Cardiac fibroblast (primary cell): ENCODE measurements around the gene AGBL3.

Experiments used
- DNase-seq, 2 donors: peaks; one replicate each; pipeline versions ENCODE4 v3.0.0 to v3.0.0-alpha.2; 2010; ENCODE audit warnings: low read depth in 2 of 2
- H3K4me3 ChIP-seq, 2 donors: replicated peaks in 1 of 2; 1 replicate in 1 of 2; 2 replicates in 1 of 2; pipeline ENCODE4 v1.5.1; 2011; ENCODE audit warnings: low read depth in 2 of 2, low read length in 2 of 2, mild to moderate bottlenecking in 2 of 2, moderate library complexity in 1 of 2
- TF ChIP-seq, protein P1 (sequence below): IDR thresholded peaks from one replicate; pipeline ENCODE4 v1.5.1; 2011; ENCODE audit warnings: low read depth, mild to moderate bottlenecking, low read length, inconsistent platforms

AGBL3 gene

DNA sequence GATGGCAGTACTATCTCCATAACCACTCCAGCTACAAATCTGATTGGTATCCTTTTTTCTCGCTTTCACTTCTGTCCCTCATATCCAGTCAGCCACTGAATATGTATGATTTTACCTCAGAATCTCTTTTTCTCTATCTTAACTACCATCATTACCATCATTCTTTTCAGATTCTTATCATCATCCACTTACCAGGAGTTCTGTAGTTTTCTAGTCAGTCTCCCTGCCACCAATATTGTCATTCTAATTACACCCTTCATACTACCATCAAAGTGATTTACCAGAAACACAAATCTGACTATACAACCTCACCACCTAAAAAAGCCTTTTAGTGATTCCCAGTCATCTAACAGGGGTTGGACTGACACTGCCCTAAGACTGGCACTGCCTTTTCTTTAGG, 96.7 kb downstream of the AGBL3 start:
- no peak overlapping the region for H3K4me3 ChIP-seq
- no peak for DNase-seq
- TF ChIP-seq, protein P1, sequence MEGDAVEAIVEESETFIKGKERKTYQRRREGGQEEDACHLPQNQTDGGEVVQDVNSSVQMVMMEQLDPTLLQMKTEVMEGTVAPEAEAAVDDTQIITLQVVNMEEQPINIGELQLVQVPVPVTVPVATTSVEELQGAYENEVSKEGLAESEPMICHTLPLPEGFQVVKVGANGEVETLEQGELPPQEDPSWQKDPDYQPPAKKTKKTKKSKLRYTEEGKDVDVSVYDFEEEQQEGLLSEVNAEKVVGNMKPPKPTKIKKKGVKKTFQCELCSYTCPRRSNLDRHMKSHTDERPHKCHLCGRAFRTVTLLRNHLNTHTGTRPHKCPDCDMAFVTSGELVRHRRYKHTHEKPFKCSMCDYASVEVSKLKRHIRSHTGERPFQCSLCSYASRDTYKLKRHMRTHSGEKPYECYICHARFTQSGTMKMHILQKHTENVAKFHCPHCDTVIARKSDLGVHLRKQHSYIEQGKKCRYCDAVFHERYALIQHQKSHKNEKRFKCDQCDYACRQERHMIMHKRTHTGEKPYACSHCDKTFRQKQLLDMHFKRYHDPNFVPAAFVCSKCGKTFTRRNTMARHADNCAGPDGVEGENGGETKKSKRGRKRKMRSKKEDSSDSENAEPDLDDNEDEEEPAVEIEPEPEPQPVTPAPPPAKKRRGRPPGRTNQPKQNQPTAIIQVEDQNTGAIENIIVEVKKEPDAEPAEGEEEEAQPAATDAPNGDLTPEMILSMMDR: no peak

DNA sequence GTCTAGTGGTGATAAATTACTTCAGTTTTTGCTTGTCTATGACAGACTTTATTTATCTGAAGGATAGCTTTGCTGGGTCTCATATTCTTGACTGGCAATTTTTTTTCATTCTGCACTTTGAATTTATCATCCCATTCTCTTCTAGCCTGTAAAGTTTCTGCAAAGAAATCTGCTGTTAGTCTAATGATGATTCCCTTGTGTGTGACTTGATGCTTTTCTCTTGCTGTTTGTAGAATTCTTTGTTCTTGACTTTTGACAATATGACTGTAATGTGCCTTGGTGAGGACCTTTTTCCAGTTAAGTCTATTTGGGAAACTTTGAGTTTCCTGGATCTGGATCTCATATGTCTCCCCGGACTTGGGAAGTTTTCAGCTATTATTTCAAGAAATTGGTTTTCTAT, 102.3 kb downstream of the AGBL3 start:
- DNase-seq: no peak
- TF ChIP-seq, protein P1: no peak
- H3K4me3 ChIP-seq: no peak overlapping the region

DNA sequence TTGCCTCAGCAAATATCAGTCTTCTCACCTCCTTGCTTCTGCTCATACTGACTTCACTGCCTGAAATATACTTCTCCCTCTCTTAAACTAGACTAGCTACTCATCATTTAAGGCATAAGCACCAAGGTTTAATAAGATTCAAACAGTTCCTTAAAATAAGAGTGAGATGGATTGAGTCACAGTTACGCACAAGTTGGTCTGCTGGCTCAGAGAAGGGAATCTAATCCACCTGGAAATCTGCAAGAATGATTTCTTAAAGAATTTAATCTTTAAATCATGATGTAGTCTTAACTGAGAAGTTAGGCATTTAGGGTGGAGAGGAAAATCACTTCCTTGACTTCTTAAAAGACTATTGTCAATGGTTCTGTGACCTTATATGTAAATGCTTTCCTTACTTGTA, 105.4 kb downstream of the AGBL3 start:
- H3K4me3 ChIP-seq: no peak overlapping the region
- TF ChIP-seq, protein P1: no peak
- DNase-seq: no peak

DNA sequence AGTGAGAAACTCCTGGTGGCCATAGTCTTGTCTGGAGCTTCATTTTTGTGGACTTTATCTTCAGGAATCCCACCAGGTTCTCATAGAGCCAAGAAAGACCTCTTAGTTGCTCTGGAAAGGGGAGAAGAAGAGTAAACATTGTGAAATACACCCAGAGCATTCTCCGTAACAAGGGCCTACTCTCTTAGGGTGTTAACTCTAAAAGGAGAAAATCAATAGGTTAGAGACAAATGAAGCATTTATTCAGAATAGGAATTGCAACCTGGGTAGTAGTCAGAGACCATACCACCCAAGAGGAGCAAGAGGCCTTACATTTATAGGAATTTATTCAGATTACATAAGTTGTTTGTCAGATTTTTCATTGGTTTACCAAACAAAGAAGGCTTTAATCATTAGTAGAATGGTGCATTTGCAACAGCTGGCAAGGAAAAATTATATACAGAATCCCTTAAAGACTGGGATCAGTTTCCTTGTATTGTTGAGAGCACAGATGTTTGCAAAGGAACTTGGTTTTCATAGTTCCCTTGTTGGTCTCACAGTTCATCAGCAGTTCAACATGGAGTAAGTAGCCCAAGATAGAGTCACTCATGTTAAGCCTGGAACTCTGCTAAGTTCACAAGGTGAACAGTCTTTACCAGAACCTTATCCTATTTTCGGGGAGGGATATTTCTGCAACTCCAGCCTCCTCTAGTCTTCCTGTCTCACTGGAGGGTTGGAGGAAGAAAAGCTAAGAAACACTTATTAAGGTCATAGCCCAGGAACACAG, 108.3 kb downstream of the AGBL3 start:
- H3K4me3 ChIP-seq: no peak overlapping the region
- TF ChIP-seq, protein P1: no peak
- no peak for DNase-seq

DNA sequence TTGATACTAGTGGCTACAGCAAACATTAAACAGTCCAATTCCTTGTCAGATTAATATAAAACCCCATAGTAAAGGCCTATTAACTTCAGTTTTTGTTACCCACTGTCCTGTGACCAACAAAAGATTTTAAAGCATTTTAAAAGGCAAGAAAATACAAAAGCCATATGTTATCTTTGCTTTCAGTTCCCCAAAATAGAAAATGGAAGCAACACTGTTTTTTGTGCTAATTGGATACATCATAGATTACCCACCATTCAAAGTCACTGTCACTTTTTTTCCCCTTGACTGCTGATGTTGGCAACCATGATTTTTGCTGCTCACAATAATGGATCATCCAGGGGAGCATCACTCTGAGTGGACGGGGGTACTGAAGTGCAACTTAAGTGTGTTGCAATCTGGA, 109.1 kb downstream of the AGBL3 start:
- no peak for DNase-seq
- TF ChIP-seq, protein P1: no peak
- H3K4me3 ChIP-seq: no peak overlapping the region

DNA sequence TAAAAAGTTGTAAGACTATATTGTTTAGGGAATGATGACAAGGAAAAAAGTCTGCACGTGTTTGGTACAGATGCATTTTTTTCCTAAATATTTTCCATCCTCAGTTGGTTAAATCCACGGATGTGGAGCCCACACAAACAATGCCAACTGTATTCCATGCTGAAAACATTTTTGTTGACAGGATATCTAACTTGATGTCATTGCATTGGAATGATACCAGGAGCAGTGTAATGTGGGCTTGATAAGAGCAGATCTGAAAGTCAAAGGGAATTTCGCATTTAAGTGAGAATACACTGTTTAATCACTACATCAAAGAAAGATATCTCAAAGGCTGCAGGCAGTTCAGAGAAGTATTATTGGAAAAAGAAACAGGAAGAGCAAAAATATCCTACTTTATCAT, 112.1 kb downstream of the AGBL3 start:
- TF ChIP-seq, protein P1: no peak
- DNase-seq: peak; percentile 8 to 16
- no peak overlapping the region for H3K4me3 ChIP-seq

DNA sequence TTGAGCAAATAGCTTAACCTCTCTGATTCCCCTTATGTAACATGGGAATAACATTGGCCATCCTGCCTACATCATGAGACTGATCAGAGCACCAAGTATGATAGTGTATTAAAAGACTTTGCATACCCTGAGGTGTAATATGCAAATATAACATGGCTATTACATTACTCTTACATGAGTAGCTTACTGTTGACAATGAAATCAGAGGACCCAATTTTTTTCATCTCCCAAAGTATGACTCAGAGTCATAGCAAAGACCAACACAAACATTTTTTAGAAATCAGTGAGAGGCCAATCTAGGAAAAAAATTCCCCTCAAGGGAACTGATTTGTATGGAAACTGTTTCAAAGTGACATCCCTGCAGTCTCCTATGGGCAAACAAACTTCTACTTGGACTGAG, 114.5 kb downstream of the AGBL3 start:
- no peak overlapping the region for H3K4me3 ChIP-seq
- peak; percentile 1 to 67 for DNase-seq
- TF ChIP-seq, protein P1: no peak
